Measurements from ENCODE around the gene SNTB2.
"Not testable (repeated sequence)": the region's sequence is repeated elsewhere in the genome, so short reads cannot be mapped to it uniquely, and the experiment has no call there.

SNTB2 gene

GRCh38 chr16:69186642-69187445 lies at the start of gene SNTB2:
SNTB2 (plus strand) TSS chr16:69187164; CDS start chr16:69187167, 3 bp downstream.
- peak; percentile 79 for DNase-seq

GRCh38 chr16:69138608-69139007 lies 48.4 kb upstream of the SNTB2 start:
- no peak for DNase-seq

- not testable (repeated sequence) for DNase-seq
Observed at GRCh38 chr16:69139464-69139863, 47.5 kb upstream of the SNTB2 start.

- no peak for DNase-seq
Observed at GRCh38 chr16:69141014-69141413, 46.0 kb upstream of the SNTB2 start.

GRCh38 chr16:69141936-69142335 lies 45.0 kb upstream of the SNTB2 start:
- no peak for DNase-seq

- no peak for DNase-seq
Observed at GRCh38 chr16:69143116-69143515, 43.8 kb upstream of the SNTB2 start.

- DNase-seq = no peak
Observed at GRCh38 chr16:69145658-69146057, 41.3 kb upstream of the SNTB2 start.

- DNase-seq = not testable (repeated sequence)
Observed at GRCh38 chr16:69149621-69150020, 37.3 kb upstream of the SNTB2 start.

GRCh38 chr16:69150146-69150865 lies 36.7 kb upstream of the SNTB2 start:
- DNase-seq = peak; percentile 21

GRCh38 chr16:69157196-69157595 lies 29.8 kb upstream of the SNTB2 start:
- no peak for DNase-seq

- no peak for DNase-seq
Observed at GRCh38 chr16:69160192-69160591, 26.8 kb upstream of the SNTB2 start.

GRCh38 chr16:69165584-69165983 lies 21.4 kb upstream of the SNTB2 start:
- no peak for DNase-seq

- DNase-seq = peak; percentile 83
Observed at GRCh38 chr16:69166221-69166833, 20.6 kb upstream of the SNTB2 start.

- no peak for DNase-seq
Observed at GRCh38 chr16:69166946-69167930, 19.7 kb upstream of the SNTB2 start.

- no peak for DNase-seq
Observed at GRCh38 chr16:69169051-69169450, 17.9 kb upstream of the SNTB2 start.

GRCh38 chr16:69169607-69170352 lies 17.2 kb upstream of the SNTB2 start:
- no peak for DNase-seq

- no peak for DNase-seq
Observed at GRCh38 chr16:69171325-69172084, 15.5 kb upstream of the SNTB2 start.

- DNase-seq = no peak
Observed at GRCh38 chr16:69176033-69176800, 10.7 kb upstream of the SNTB2 start.

GRCh38 chr16:69179328-69180010 lies 7.5 kb upstream of the SNTB2 start:
- no peak for DNase-seq

- no peak for DNase-seq
Observed at GRCh38 chr16:69180011-69180338, 7.0 kb upstream of the SNTB2 start.
